COLO668 (cell line): ENCODE measurements around the gene POMC.
A peak's percentile ranks its signal among the peaks of the same experiment; 100 is the strongest.
"Not testable (repeated sequence)": the region's sequence is repeated elsewhere in the genome, so short reads cannot be mapped to it uniquely, and the experiment has no call there.

Experiments
- DNase-seq: peaks from one replicate; lab custom pipeline; 2025; ENCODE audit not compliant: unreplicated experiment; lab: John Stamatoyannopoulos, UW

Gene POMC

DNA sequence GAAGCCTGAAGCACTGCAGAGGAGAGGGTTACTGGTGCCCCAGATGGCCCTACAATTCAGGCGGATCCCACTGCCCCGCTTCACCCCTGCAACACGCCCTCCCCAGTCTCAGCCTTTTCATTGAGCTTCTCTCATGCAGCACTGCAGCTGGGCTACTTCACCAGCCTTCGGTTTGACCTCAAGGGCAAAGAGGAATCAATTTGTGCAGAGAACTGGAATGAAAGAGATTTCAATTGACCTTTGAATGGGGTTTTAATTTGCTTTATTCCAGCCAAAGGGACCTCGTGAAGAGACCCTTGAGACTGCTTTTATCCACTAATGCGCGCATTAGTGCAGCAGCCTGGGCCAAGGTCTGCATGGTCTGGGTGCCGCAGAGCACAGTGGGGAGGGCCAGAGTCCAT, 8.8 kb upstream of the POMC start:
- no peak for DNase-seq

DNA sequence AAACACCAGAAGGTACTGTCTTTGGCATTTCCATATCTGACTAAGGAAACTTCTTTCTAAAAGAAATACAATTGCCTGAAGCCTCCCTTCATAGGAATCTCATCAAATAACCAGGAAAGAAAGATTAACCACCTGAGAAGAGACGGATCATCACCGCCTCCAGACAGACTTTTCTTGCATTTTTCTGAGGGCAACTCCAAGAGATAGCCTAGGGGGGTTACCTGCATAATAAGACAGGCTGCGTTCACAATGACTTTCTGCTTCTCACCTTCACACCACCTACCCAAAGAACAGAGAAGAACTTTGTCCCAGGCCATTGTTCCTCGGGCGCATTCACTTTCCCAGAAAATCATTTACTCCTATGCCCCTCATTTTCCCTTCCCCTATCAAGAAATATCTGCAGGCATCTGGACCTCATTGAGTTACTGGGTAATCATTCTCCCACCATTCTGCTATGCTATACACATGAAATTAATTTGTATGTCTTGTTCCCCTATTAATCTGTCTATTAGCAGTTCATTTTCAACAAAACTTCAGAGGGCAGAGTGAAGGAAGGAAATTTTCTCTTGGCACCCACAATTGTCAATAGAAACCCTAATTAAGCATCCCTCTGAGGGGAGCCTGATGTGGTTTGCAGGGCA, 8.3 kb upstream of the POMC start:
- no peak for DNase-seq

DNA sequence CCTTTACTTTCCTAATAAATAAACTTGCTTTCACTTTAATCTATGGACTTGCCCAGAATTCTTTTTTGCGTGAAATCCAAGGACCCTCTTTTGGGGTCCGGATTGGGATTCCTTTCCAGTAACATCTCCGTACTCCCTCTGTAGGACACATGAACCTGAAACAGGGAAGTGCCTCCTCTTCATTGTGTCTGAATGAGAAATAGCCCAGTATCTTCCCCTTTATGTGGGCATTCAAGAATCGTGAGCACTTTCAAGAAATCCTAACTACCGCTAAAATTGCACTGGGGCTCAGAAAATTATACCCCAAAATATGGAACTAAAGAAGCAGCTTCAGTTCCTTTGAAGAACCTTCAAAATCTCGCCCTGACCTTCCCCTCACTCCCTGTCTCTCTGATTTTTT, 7.8 kb upstream of the POMC start:
- DNase-seq: no peak

DNA sequence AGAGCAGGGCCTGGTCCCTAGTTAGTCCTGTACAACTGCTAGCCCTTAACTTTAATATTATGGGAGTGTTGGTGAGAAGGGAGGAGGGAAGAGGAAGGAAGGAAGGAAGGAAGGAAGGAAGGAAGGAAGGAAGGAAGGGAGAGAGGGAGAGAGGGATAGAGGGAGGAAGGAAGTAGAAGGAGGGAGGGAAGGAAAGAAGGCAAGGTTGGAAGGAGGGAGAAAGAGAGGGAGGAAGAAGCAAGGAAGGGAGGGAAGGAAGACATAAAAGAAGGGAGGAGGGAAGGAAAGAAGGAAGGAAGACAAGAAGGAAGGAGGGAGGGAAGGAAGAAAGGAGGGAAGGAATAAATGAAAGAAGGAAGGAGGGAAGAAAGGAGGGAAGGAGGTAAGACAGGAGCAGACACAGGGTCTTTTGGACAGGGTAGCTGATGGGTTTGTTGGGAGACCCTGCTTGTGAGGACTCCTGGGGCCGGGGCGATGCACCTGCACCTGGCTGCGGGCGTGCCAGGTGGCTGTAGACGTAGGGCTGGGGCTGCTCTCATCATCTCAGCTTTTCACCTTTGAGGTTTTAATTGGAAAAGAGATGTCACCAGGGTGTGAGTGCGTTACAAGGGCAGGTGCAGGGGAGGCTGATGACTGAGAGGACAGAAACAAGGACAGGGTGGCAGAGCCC, 5.9 kb upstream of the POMC start:
- peak; percentile 31 for DNase-seq

DNA sequence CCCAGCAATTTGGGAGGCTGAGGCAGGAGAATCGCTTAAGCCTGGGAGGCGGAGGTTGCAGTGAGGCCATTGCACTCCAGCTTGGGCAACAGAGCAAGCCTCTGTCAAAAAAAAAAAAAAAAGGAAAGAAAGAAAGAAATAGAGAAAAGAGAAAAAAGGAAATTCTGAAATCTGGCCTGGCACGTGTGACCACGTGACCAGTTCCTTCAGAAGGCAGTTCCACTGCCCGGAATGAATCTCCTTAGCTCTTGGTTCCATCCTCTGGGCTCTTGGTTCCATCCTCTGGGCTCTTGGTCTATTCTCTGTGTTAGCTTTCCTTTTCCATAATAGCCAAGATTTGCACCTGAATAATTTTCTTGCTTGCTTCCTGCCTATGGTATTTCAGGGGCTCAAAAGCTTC, 5.3 kb upstream of the POMC start:
- no peak for DNase-seq

DNA sequence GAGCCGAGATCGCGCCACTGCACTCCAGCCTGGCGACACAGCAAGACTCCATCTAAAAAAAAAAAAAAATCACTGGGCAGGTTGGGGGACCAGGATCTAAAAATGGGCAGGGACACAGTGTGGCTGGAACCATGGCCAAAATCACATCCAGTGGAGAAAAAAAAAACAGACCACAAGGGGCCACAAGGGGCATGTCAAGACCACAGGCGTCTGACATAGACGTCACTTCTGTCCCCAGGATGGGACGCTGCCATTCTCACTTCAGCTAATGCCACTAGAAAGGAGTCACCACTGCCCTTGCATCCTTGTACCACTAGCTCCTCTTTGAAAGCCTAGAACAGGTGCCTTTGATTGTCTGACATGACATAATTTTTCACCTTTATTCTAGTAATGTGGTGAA, 2.5 kb upstream of the POMC start:
- no peak for DNase-seq

DNA sequence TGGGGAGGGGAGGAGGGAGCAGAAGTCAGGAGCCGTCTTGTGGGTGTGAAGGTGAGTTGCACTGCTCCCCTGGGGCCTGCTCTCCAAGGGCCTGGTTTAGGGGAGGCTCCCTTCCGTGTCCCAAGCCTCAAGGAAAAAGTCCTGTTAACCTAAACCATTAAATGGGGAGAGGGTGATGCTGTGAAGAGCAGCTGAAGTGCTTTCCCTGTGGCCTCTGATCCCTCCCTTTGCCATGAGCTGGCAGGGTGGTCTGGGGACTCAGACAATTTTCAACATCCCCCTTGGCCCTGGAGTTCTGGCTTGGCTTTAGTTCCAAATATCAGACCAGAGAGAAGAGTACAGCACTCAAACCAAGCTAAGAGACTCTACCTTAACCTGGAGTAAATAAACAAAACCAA, 692 bp upstream of the POMC start:
- DNase-seq: no peak

DNA sequence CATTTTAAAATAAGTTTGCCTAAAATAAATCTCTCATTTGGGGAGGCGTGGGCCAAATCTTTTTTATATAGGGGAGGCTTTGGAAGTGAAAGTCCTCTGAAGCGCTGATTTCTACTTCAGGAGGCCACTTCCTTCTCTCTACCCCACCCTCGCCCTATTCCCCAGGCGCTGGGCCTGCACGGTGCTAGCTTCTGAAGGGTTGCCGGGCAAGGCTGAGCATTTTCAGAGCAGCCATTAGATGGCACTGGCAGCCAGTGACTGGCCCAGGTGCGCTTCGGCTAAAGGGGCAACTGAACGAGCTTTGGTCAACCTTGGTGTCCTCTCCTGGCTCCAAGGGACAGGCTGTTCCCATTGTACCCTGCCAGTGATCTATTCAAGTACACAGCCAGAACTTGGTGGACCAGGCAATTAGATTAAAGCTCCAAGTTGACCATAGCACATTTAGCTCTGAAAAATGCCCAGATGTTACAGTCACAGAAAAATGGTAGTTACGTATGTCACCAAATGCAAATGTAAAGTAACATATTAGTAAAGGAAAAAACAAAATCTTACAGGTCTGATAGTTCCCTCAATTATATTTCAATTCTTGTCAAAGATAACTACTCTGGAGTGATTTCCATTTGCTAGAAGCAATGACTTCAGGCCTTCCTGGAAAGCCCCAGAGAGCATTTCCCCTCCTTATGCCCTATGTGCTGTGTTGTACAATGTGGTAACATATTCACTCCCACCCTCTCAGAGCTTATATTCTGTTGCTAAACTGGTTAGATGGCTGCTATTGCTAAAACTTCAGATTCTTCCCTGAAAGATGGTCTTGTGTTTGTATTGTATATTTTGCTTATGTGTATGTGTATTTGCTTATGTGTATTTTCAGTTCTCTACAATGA, 2.1 kb downstream of the POMC start:
- peak; percentile 73 for DNase-seq

DNA sequence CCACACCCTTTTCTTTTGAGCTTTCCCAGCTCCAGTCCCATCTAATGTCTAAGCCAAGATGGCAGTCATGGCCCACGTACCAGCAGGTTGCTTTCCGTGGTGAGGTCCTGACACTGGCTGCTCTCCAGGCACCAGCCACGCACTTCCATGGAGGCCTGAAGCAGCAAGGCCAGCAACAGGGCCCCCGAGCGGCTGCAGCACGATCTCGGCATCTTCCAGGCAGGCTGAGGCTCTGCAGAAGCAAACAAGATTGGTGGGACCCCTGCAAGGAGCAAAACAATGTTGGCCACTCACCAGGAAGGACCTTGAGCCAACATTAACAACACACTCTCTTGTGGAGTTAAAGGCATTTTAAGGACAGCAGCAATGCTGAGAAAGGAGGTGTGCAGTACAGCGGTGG, 3.8 kb downstream of the POMC start:
- no peak for DNase-seq

DNA sequence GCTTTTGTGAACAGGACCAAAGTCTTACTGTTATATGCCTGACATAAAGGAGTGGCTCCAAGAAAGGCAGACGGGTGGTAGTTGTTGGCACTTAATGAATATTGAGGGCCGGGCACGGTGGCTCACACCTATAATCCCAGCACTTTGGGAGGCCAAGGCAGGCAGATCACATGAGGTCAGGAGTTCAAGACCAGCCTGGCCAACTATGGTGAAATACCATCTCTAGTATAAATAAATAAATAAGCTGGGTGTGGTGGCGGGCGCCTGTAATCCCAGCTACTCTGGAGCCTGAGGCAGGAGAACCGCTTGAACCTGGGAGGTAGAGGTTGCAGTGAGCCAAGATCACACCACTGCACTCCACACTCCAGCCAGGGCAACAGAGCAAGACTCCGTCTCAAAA, 6.3 kb downstream of the POMC start:
- not testable (repeated sequence) for DNase-seq

DNA sequence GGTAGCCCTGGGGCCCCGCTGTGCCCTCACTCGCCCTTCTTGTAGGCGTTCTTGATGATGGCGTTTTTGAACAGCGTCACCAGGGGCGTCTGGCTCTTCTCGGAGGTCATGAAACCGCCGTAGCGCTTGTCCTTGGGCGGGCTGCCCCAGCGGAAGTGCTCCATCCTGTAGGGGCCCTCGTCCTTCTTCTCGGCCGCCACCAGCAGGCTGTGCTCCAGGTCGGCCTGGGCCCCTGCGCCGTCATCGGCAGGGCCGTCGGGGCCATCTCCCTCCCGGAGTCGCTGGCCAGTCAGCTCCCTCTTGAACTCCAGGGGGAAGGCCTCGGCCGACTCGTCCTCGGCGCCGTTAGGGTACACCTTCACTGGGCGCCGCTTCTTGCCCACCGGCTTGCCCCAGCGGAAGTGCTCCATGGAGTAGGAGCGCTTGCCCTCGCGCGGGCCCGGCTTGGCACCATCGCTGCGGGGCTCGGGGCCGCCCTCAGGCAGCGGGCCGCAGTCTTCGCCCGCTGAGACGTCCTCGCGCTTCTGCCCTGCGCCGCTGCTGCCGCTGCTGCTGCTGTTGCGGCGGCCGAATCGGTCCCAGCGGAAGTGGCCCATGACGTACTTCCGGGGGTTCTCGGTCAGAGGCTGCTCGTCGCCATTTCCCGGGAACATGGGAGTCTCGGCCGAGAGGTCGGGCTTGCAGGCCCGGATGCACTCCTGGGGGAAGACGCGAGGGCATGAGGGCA, 7.2 kb downstream of the POMC start:
- DNase-seq: peak; percentile 69

DNA sequence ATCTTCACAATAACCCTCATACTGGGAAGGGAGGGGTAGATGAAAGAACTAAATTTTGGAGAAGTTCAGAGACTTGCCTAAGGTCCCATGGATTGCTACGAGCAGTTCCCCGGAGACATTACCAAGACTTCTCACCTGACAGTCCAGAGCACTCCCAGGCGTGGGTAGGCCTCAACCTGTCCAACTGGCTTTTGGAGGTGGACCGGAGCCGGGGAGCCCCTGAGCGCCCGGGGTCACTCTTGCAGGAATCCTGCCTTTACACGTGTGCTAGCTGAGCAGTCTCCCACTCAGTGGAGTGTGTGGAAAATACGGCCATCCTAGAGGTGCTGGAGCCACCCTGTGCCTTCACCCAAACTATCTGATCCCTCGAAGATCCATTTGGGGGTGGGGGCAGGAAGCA, 8.0 kb downstream of the POMC start:
- no peak for DNase-seq

DNA sequence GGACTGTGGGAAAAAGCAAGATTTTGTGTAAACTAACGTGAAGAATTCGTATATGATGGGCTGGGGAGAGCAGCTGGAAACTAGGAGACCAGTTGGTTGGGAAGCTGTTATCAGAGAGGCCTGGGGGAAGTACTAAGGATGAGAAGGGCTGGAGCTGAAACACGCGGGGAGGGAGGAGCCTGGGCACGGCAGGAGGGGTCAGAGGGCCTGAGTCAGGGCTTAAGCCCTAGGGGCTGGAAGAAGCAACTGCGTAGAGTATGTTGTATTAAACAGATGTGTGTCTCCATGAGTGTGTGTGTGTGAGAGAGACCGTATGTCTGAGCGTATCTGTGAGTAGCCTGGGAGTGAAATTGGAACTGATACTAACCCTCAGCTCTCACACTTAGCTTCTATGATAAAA, 8.4 kb downstream of the POMC start:
- peak; percentile 45 for DNase-seq

DNA sequence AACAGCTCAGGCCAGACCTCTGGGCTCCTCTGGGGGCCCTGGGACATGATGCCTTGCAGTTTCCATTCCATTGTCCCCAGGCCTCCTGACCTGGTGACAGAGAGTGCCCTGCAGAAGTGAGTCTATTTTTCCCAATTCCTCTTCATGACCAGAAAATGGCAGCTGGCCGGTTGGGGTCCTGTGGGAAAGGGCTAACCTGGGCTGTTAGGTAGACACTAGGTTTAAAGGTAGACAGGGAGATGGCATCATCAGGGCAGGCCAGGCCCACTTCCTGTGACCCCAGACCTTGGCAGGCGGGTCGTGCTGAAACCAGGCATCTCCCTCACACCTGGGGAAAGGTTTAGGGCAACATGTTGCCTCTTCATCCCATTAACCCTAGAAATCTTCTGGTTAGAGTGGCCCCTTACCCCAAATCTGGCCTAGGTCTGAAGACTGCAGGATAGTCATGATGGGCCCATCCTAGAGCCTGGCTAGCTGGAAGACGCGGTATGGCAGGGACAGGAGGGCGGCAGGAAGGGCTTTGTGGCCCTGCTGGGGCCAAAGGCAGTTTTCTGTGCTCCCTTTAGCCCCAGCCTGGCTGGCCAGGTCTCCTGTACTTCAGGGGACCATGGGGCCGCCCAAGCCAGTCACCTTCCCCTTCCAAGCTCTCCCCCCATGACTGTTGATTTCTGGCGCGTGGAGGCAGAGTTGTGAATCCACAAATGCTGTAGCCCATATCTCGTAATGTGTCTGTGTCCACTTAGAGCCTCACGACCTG, 10.1 kb downstream of the POMC start:
- DNase-seq: no peak

DNA sequence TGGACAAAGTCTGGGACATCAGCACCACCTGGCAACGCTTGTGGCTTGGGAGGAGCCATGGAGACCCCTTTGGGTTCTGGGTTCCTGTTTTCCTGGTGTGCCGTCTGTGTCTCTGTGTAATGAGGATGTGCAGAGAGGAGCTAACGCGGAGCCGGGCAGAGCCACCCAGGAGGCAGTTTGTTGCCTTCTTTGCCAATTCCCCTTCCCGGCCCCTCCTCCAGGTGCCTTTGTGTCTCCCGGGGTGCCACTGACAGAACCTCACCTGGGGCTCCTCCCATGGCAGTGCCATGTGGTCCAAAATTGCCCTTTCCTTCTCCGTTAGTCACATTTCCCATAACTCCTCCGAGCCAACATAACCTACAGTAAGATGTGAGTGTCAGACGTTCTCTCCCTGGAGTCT, 13.0 kb downstream of the POMC start:
- no peak for DNase-seq

DNA sequence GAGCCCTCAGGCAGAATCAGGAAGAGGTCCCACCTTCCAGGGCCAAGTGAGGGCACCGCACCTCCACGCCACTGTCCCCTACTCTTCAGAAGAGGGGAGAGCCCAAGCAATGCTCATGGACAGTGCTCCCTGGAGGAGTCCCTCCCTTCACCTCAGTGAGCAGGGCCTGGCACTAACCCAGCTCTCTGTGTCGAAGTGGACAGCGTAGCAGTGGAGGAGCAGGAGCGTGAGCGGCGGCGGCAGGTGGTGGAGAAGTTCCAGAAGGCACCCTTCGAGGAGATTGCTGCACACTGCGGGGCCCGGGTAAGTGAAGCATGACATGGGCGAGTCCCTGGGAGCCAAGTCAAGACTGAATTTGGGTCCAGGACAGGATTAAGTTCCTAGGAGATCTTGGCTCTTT, 16.7 kb downstream of the POMC start:
- DNase-seq: no peak

DNA sequence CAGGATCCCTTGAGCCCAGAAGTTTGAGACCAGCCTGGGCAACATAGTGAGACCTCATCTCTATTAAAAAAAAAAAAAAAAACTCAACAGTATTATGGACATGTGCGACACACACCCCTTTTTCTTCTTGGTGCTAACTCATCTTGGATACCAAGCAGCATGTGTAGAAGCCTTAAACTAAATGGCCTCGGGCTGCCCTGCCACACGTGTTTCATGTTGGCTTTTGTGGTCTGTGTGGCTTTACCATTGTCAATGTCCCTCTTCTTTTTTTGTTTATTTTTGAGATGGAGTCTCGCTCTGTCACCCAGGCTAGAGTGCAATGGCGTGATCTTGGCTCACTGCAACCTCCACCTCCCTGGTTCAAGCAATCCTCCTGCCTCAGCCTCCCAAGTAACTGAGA, 17.4 kb downstream of the POMC start:
- DNase-seq: not testable (repeated sequence)

DNA sequence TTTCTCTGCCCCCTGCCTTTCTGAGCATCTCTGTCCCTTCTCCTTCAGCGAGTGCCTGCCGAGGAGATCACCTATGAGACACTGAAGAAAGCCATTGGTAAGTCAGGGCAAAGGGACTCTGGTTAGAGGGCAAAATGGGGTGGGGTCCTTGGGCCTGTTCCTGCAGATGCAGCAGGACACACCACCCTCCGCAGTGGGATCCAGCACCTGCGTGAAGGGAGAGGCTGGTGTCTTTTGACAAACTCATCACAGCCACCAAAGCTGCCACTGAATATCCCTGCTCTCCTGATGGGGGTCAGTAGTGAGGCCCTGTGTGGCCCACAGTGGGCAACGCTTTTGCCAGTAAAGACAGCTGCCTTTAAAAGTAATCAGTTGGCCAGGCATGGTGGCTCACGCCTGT, 18.7 kb downstream of the POMC start:
- no peak for DNase-seq

DNA sequence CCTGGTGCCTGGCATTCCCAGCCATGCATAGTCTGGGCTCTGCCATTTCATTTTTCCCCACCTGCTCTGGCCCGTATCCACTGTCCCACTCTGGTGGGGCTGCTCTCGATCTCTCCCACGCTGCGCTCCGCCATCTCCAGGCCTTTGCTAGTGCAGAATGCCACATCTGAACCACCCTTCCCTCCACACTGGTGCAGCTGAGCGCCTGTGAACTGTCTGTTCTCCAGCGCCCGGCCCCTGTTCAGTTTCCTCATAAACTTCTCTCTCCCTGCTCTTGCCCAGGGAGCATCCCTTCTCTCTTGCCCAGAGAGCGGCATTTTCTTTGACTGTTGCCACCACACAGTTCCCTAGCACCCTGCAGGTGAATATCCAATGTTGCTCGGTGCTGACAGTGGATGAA, 21.5 kb downstream of the POMC start:
- DNase-seq: no peak

DNA sequence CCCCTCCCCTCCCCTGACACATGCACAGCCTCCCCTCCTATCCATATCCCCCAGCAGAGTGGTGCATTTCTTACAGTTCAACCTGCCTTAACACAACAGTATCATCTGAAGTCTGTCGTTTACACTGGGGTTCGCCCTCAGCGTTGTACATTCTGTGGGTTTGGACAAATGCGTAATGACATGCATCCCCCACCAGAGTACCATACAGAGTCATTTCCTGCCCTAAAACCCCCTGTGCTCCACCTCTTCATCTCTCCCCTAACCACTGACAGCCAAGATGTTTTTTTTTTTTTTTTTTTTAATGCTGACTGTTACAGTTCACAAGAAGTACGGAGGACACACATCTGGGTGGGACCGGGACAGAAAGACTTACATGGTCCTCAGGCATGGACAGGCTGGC, 22.6 kb downstream of the POMC start:
- no peak for DNase-seq

DNA sequence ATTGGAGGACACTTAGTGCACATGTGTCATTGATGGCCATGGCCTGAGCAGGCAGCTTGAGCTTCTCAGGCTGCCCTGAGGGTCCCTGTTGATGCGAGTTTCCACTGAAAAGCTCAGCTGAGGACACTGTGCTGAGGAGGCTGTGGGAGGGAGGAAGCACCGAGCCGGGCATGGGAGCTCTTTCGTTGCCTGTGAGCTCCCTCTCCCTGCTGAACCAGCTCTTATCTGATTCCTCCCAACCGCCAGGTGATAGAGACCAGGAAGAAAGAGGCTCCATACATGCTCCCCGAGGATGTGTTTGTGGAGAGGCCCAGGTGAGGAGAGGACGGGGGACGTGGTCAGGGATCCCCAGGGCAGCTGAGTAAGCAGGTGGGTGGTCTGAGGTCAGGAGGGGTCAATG, 27.3 kb downstream of the POMC start:
- DNase-seq: no peak
